ENCODE measurements around the gene CAMK1D. TPM values are rescaled to one million over a fixed set of nuclear protein-coding genes. Genes with fewer than 3 reads are reported as not detected.

CAMK1D gene
- total and polyA plus RNA-seq, 2 of the 8 experiments (the other 6 are each of a cell fraction or from before 2014, with no cell fraction given) = 3.5 to 10.6 TPM

DNA sequence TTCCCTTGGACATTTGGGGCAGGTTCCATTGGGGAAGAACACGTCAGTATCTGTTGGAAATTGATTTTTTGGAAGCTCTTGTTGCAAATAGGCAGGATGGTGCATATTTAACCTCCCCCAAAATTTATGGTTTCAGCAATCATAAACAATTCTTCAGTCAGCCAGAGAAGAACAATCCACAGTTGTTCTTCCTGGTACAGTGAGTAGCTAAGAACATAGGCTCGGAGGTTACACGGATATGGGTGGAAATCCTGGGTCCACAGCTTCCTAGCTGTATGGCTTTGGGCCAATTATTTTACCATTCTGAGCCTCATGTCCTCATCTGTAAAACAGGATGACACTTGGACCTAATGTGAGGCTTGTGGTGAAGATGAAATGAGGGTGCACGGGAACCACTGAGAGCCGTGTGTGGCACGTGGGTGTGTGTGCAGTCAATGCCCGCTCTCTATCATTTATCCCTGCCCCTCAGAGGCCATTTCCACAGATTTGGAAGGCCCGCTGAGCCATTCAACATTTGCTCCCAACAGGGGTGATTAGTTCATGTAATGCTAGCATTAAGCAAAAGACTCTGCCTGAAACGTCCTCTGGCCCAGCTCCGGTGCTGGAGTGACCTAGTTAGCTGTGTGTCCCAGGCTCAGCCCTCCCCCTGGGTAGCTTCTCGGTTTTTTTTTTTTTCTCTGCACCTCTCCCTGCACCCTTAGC is 9.7 kb downstream of the CAMK1D start:
- Histone ChIP-seq H3K9ac (replicated peaks in 1 of 4; ENCODE audit: extremely low read depth in 1 of 4, low read depth in 3 of 4, low read length in 3 of 4) (no peak overlapping the region), H2AFZ (ENCODE audit: low read length) (no peak overlapping the region), H3K14ac (ENCODE audit: insufficient read length) (no peak overlapping the region), H3K23me2 (ENCODE audit: low read depth, low read length) (peaks cover 2% of the 10 kb centered on the region; the same call in 1 of the 2 replicates), H2BK15ac (ENCODE audit: low read length) (peak overlapping the region; percentile 81; the same call in 1 of the 2 replicates), H2AK5ac (ENCODE audit: low read depth, low read length) (peak overlapping the region; percentile 79; the same call in 1 of the 2 replicates), H3K4me3 (ENCODE audit: extremely low read depth in 1 of 4, insufficient read depth in 2 of 4, low read depth in 3 of 4, low read length in 4 of 4) (0 out of 8 replicates have a peak overlapping the region, but pooled peaks of 1 of the 4 experiments have one; percentile 15), H3K27me3 (replicated peaks in 1 of 4; ENCODE audit: control insufficient read depth in 3 of 4, extremely low read depth in 1 of 4, insufficient read depth in 3 of 4, low read length in 3 of 4) (no peaks in the 10 kb centered on the region), H3K4me1 (replicated peaks in 1 of 4; ENCODE audit: control insufficient read depth in 3 of 4, insufficient read depth in 4 of 4, low read length in 3 of 4) (peaks cover 8 to 32% (median 19%) of the 10 kb centered on the region in 4 experiments), H3K9me3 (ENCODE audit: insufficient read depth in 2 of 2, low read depth in 1 of 2, low read length in 1 of 2) (no peaks in the 10 kb centered on the region), H4K91ac (replicated peaks; ENCODE audit: insufficient read length, low read length) (peak overlapping the region; percentile 66), H2BK12ac (ENCODE audit: low read depth, low read length) (no peak overlapping the region), H3K27ac (ENCODE audit: low read depth, low read length) (no peak overlapping the region), H3K79me1 (ENCODE audit: low read depth, low read length) (no peaks in the 10 kb centered on the region), H4K8ac (ENCODE audit: extremely low read depth, insufficient read depth, low read length) (peak overlapping the region; percentile 29; the same call in 1 of the 2 replicates), H2BK5ac (ENCODE audit: low read depth, low read length) (no peak overlapping the region), H3K79me2 (ENCODE audit: control insufficient read depth in 1 of 2, insufficient read depth in 2 of 2, low read length in 2 of 2) (peaks cover 0 to 7% of the 10 kb centered on the region in 2 experiments; a peak in 1 of 4 replicates), H4K5ac (ENCODE audit: insufficient read length, low read depth, low read length) (no peak overlapping the region), H2BK120ac (replicated peaks; ENCODE audit: low read depth, low read length) (no peak overlapping the region), H4K20me1 (replicated peaks in 1 of 2; ENCODE audit: control insufficient read depth in 1 of 2, insufficient read depth in 2 of 2, low read length in 2 of 2) (no peaks in the 10 kb centered on the region), H3K4ac (replicated peaks; ENCODE audit: insufficient read length, low read depth, low read length) (peak overlapping the region; percentile 38), H3K18ac (ENCODE audit: extremely low read depth, low read length) (no peak overlapping the region), H2BK20ac (ENCODE audit: low read length) (0 out of 2 replicates have a peak overlapping the region, but pooled peaks have one; percentile 2), H3K56ac (replicated peaks; ENCODE audit: insufficient read length, low read depth, low read length) (no peak overlapping the region), H3K36me3 (ENCODE audit: control insufficient read depth in 2 of 4, insufficient read depth in 4 of 4, low read length in 3 of 4) (no peaks in the 10 kb centered on the region), H3K4me2 (ENCODE audit: insufficient read depth in 1 of 2, low read depth in 2 of 2, low read length in 2 of 2) (peak overlapping the region; percentile 52 to 53), H3K23ac (ENCODE audit: insufficient read length) (no peak overlapping the region)
- POLR2A ChIA-PET (ENCODE audit: partially characterized antibody) = interaction anchor here (1.2 to 1.6 kb wide), 2 partner anchors 8 to 10 kb away, joined by 3 to 5 read pairs; no protein-coding TSS in a partner anchor
- TF ChIP-seq SP1 (IDR thresholded peaks at IDR 0.05; ENCODE audit: low read depth, low read length) = no peak
- no peak for TF ChIP-seq TAF1 (IDR thresholded peaks at IDR 0.05; ENCODE audit: low read depth, low read length)
- TF ChIP-seq CTBP2 (IDR thresholded peaks at IDR 0.05; ENCODE audit: borderline replicate concordance, insufficient read depth, insufficient read length, low read length) = no peak
- TF ChIP-seq SRF (IDR thresholded peaks at IDR 0.05; ENCODE audit: low read depth, low read length) = no peak
- no peak for TF ChIP-seq POLR2A (IDR thresholded peaks at IDR 0.05; ENCODE audit: control extremely low read depth in 1 of 2, low read depth in 2 of 2, low read length in 2 of 2)
- no peak for TF ChIP-seq SIN3A (conservative IDR thresholded peaks at IDR 0.05 in 1 of 2, IDR thresholded peaks at IDR 0.05 in 1 of 2; ENCODE audit: low read depth in 1 of 2, low read length in 2 of 2)
- TF ChIP-seq PHF8 (conservative IDR thresholded peaks at IDR 0.05; ENCODE audit: low read depth, low read length) = no peak
- TF ChIP-seq HDAC6 (IDR thresholded peaks at IDR 0.05; ENCODE audit: low read depth, low read length) = no peak
- 40% methylated on average over 11 of the region's 11 CpGs; no CpG with 5 or more reads in 1 of the 2 experiments for WGBS, 2 experiments (ENCODE audit: extremely low coverage in 1 of 2, insufficient coverage in 1 of 2, insufficient read length in 1 of 2, insufficient replicate concordance in 2 of 2, low coverage in 1 of 2, low lambda C conversion rate in 2 of 2, missing lambda C conversion rate in 1 of 2)
- FAIRE-seq (peak; percentile 32), DNase-seq (ENCODE audit: low read depth in 1 of 2, low spot score in 2 of 2) (no peak)
- CTCF ChIA-PET (ENCODE audit: partially characterized antibody) = interaction anchor here (1.2 to 1.5 kb wide), 3 partner anchors 13 to 297 kb away, joined by 3 to 4 read pairs (median 4); no protein-coding TSS in a partner anchor

Data from H1 (cell line).